GM19193 (cell line): ENCODE measurements around the gene HDC.

Experiments
- POLR2A ChIP-seq: IDR thresholded peaks from 4 replicates; pipeline ENCODE4 v1.6.1; 2011; ENCODE audit not compliant: insufficient read depth, insufficient read length; ENCODE audit errors: extremely low read depth

The HDC gene

GRCh38 chr15:50261981-50262380 is 3.5 kb downstream of the HDC start:
- TF ChIP-seq POLR2A: no peak

- TF ChIP-seq POLR2A: no peak
These were observed 4.5 kb downstream of the HDC start for GRCh38 chr15:50260969-50261496.

- no peak for TF ChIP-seq POLR2A
These were observed 6.2 kb downstream of the HDC start for GRCh38 chr15:50259276-50259675.

GRCh38 chr15:50257924-50258323 is 7.6 kb downstream of the HDC start:
- no peak for TF ChIP-seq POLR2A

GRCh38 chr15:50257332-50257731 is 8.2 kb downstream of the HDC start:
- TF ChIP-seq POLR2A: no peak

GRCh38 chr15:50256188-50257041 is 9.1 kb downstream of the HDC start:
- no peak for TF ChIP-seq POLR2A

GRCh38 chr15:50252556-50252955 is 13.0 kb downstream of the HDC start:
- TF ChIP-seq POLR2A: no peak

GRCh38 chr15:50251638-50252182 is 13.8 kb downstream of the HDC start:
- TF ChIP-seq POLR2A: no peak

GRCh38 chr15:50250760-50251394 is 14.6 kb downstream of the HDC start:
- TF ChIP-seq POLR2A: no peak

- TF ChIP-seq POLR2A: no peak
These were observed 15.8 kb downstream of the HDC start for GRCh38 chr15:50249704-50250103.

- no peak for TF ChIP-seq POLR2A
These were observed 16.4 kb downstream of the HDC start for GRCh38 chr15:50248994-50249582.

GRCh38 chr15:50247819-50248655 is 17.5 kb downstream of the HDC start:
- peak; percentile 54 for TF ChIP-seq POLR2A

GRCh38 chr15:50246631-50247030 is 18.9 kb downstream of the HDC start:
- TF ChIP-seq POLR2A: no peak

- TF ChIP-seq POLR2A: no peak
These were observed 20.4 kb downstream of the HDC start for GRCh38 chr15:50244959-50245624.
